Mesenteric fat pad (tissue), 1 donor: ENCODE results near the gene FAM234B. TPM values are rescaled to one million over a fixed set of nuclear protein-coding genes. Genes with fewer than 3 reads are reported as not detected.
"Not testable (repeated sequence)": the region's sequence is repeated elsewhere in the genome, so short reads cannot be mapped to it uniquely, and the experiment has no call there.

Source experiments
- DNase-seq: peaks from one replicate; pipeline ENCODE4 v3.0.0-alpha.2; 2020; ENCODE audit warnings: low spot score
- total RNA-seq: library from RNA; stranded (reverse); fragmentation: NEBNext Ultra II Directional; extraction: Animal tissue kit (Norgen Biotek cat#: 25700); gene quantifications from one replicate; pipeline ENCODE4 v1.2.1, GENCODE V29; 2021
- donor health status: DM: yes; HTN: yes; CAD: no.

FAM234B gene
- total RNA-seq, 1 donor from 2014 or later, result 8.0 TPM

DNA sequence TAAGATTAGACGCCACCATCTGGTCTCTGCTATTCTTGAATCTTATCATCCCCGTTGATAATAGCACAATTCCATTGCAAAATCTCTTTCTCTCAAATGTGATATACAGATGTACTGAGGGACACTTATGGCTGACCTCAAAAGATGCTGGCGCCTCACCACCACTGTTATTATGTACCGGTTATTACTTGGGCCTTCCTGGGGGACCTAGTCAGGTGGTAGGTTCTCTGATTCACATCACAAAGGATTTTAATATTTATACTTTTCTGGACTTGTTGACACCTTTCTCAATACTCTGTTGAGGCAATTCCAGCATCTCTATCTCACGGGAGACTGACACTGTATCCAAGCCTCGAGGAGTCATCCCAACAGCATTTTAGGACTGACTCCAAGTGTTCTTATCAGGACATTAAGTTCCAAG is 21.3 kb upstream of the FAM234B start:
- no peak for DNase-seq

DNA sequence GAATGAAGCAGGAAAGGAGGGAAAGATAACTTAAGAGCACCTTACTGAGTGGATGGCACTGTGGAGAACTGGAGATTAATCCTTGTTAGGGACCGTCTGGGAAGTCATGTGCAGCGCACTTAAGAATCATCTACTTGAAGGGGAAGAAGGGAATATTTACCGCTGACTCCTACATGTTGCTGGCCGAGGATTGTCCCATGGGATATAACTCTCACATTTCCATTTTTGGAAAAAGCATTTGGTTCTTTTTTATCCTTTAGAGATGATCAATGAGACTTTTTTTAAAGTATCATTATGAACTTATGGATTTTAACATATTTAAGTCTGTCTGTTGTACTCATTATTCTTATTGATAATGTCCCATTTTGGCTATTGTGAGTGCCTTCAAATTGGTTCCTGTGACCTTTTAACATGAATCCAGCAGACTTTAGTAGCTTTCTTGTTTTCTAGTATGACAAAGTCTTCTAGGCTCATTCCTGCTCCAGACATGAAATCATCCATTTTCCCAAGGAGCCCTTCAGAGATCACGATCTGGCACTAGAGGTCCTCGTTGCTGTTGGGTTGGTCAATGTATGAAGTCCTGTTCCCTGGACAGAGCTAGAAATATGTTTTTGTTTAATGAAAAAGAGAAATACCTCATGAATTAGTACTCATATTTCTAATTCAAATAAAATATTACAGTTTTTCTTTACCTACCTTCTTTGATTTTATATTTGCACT is 20.2 kb upstream of the FAM234B start:
- no peak for DNase-seq

DNA sequence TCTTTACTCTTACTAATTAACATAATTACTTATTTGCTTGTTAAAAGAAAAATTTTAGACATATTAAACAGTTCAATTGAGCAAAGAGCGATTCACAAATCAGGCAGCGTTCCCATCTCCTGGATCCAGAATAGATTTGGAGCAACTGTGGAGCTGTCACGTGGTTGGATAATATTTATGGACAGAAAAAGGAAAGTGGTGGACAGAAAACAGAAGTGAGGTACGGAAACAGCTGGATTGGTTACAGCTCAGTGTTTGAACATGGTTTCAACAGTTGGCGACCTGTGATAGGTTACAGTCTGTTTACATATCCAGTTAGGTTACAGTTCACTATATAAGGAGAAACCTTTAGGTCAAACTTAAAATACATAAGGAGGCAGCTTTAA is 19.7 kb upstream of the FAM234B start:
- DNase-seq, result no peak

- no peak for DNase-seq
Observed at GRCh38 chr12:13026286-13026685, 17.9 kb upstream of the FAM234B start.

- DNase-seq, result no peak
Observed at GRCh38 chr12:13027032-13027431, 17.1 kb upstream of the FAM234B start.

GRCh38 chr12:13027508-13027907 is 16.7 kb upstream of the FAM234B start:
- DNase-seq, result no peak

GRCh38 chr12:13028825-13029570 is 15.2 kb upstream of the FAM234B start:
- DNase-seq, result no peak

DNA sequence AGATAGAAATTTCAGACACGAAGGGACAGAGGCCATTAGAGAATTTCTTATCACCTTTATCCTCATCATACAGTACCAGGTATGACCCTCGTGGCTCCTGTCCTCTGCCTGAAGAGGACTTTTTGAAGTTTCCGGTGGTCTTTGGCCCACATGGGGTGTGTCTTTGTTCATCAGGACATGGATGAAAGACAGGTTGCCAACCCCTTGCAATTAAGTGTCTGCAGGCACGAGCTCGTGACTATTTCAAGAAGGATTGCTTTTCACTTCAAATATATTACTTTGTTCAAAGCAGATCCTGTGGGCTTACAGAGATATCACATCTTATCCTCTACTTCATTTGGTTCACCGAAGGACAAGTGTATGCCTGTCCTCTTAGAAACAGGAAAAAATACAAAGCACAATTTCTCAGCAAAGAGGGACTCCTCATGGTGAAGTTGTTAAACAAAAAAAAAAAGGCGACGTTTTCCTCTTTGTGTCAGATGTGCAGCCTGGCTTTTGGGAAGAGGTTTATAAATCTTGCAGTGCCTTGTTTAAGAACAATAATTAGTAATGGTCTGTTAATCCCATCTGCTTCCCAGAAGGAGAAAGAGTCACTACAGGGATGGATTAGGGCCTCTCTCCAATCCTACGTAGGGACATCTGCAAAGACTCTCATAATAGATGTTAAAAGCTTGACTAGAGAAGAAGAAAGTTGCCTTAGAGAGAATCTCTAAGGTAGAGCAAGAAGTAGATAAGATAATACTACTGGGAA is 13.5 kb upstream of the FAM234B start:
- no peak for DNase-seq

DNA sequence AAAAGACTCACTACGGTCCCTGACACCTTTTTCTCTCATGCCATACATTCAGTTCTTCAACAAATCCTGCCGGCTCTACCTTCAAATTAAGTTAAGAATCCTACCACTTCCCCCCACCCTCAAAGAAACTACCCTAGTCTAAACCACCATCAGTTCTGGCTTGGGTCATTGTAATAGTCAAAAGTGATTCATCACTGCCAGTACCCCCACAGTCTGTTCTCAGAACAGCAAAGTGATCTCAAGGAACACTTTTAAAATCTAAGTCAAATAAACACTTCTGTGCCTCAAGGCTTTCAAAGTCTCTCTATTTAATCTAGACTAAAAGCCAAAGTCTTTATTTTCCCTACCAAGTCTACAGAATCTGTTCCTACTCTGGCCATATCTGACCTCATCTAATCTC is 12.0 kb upstream of the FAM234B start:
- DNase-seq, result no peak

- DNase-seq, result no peak
Observed at GRCh38 chr12:13033476-13033875, 10.7 kb upstream of the FAM234B start.

- DNase-seq, result not testable (repeated sequence)
Observed at GRCh38 chr12:13035335-13035734, 8.8 kb upstream of the FAM234B start.

GRCh38 chr12:13036881-13037280 is 7.3 kb upstream of the FAM234B start:
- no peak for DNase-seq

DNA sequence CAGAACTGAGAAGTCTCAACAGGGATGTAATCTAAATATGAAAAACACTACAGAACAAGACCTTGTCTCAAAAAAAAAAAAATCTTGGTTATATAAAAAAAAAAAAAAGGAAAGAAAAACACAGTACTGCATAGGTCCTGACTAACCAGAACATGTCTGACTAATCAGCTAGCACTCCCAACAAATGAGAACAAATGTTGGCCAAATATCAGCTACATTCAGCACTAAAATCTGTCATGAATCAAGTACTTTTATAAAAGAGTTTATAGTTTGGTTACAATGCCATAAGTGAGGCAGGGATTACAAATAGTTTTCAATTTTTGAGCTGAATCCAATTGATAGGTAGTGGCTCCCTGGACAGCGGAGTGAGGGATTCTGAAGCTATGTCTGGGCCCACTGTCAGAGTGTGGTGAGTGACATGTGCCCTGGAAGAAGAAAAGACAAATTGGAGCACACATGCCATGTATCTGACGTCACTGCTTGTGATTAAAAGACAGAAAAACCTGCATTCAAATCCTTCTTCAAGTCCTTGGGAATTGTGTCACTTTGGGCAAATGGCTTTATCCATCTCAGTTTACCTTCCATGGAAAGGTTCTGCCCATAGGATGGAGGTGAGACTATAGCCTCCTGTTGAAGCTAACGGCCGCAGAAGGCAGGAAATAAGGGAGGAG is 5.6 kb upstream of the FAM234B start:
- no peak for DNase-seq

- no peak for DNase-seq
Observed at GRCh38 chr12:13039328-13039956, 4.7 kb upstream of the FAM234B start.

DNA sequence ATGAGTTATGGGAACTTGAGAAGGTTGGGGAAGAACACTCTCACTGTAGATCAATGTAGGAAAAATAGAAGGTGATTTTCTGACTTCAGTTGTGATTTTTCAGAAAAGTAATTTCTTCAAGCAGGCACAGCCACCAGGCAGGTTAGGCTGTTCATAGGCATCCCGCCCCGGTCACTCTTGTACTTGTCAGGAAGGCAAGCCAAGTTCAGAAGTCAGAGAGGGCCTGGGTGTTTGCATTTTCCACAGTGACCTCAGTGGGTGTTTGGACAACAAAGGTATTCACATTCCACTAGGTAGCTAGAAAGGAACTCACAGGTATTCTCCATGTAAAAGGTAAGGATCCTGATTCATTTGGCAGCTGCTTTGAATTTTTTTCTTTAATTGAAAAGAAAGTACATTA is 3.0 kb upstream of the FAM234B start:
- no peak for DNase-seq

DNA sequence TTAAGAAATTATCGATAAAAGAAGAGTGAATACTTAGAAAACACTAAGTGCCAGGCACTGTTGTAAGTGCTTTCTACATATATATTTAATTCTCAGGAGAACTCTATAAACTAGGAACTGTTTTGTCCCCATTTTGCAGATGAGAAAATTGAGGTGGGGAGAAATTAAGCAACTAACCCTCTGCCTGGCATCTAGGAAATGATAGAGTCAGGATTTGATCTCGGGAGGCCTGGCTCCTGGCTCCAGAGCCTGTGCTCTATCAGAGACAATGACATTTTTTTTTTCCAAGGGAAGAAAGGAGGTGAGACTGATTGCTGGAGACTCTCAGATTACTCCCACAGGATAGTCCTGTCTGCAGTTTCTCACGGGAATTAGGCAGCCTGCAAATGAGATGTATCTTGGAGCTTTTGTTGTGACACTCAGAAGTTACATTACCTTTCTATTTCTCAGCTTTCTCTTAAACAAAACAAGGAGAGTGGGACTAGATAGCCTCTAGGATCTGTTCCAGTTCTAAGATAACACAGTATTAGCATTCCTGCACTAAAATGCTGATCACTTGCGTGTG is 1.4 kb upstream of the FAM234B start:
- no peak for DNase-seq

DNA sequence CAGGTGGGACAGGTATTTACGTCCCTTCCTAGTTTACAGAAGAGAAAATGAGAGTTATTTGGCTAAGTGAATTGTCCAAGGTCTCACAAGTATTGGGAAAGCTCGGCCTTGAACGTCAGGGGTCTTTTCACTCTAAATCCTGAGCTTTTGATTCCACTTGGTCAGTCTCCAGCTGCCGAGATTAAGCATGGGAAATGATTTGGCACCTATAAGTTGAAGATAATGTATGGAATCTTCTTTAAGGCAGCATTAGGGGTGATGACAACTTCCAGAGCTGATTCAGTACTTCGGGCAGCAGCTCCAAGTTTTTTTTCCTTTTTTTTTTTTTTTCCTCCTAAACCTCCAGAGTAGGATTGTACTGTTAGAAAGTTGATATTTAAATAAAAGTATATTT is 722 bp downstream of the FAM234B start:
- no peak for DNase-seq

DNA sequence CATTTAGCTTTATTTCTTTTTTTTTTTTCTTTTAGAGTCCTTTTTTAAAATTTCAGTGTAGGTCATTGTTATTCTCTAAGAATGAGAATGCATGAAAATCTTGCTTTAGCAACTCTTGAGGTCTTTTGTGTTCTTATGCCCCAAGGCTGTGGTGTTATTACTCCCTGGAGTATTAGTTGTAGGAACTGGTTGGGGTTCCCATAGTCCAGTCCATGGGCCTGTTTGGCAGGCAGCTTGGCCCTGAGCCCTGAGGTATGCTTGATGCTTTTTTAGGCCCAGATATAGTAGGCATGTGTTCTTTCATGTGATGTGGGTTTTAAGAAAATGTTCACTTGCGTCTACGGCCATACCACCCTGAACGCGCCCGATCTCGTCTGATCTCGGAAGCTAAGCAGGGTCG is 1.6 kb downstream of the FAM234B start:
- no peak for DNase-seq

GRCh38 chr12:13046964-13047363 is 2.8 kb downstream of the FAM234B start:
- no peak for DNase-seq

- no peak for DNase-seq
Observed at GRCh38 chr12:13049816-13050215, 5.6 kb downstream of the FAM234B start.

- no peak for DNase-seq
Observed at GRCh38 chr12:13052421-13052820, 8.2 kb downstream of the FAM234B start.
